PC-3 (cell line): ENCODE data around the gene MRPL20.

Source experiments
- CTCF ChIP-seq: fragments of 300-600 bp; sonication (generic); conservative IDR thresholded peaks from 2 replicates; pipeline ENCODE4 v1.5.1; 2017; ENCODE audit warnings: antibody characterized with exemption, low read depth, mild to moderate bottlenecking, low read length
- EZH2phosphoT487 ChIP-seq: fragments of 300-600 bp; sonication (generic); IDR thresholded peaks from 2 replicates; pipeline ENCODE4 v1.6.1; 2018; ENCODE audit warnings: mild to moderate bottlenecking, antibody characterized with exemption, low read length, borderline replicate concordance

- TF ChIP-seq EZH2phosphoT487 (no peak), CTCF (no peak)
Measured at GRCh38 chr1:1373051-1373814, 33.9 kb downstream of the MRPL20 start.
